Peyer's patch (tissue), 4 donors: ENCODE measurements around the gene B9D1. TPM values are rescaled to one million over a fixed set of nuclear protein-coding genes. Genes with fewer than 3 reads are reported as not detected.

Source experiments
- DNase-seq, 3 donors: peaks; one replicate each; pipeline ENCODE4 v3.0.0-alpha.2; 2017 to 2019
- H3K27ac ChIP-seq, 4 donors: fragments of 200-600 bp; sonication (generic); one replicate each; pipeline ENCODE4 v1.5.1; 2016 to 2019
- H3K27me3 ChIP-seq, 2 donors: fragments of 200-600 bp; sonication (generic); one replicate each; pipeline ENCODE4 v1.5.1; 2019
- H3K36me3 ChIP-seq, 3 donors: fragments of 200-600 bp; sonication (generic); one replicate each; pipeline ENCODE4 v1.5.1; 2016 to 2019
- H3K4me1 ChIP-seq, 4 donors: fragments of 200-600 bp; sonication (generic); one replicate each; pipeline ENCODE4 v1.5.1; 2016 to 2019
- H3K4me3 ChIP-seq, 4 donors: fragments of 200-600 bp; sonication (generic); 1 replicate in 3 of 4; 2 replicates in 1 of 4; pipeline ENCODE4 v1.5.1; 2016 to 2019; ENCODE audit warnings: mild to moderate bottlenecking in 1 of 4
- H3K9me3 ChIP-seq, 4 donors: fragments of 200-600 bp; sonication (generic); one replicate each; pipeline ENCODE4 v1.5.1; 2016 to 2019; ENCODE audit warnings: mild to moderate bottlenecking in 1 of 4
- CTCF ChIP-seq, 6 experiments: fragments of 450-650 bp in 4 of 6; fragments of 200-600 bp in 2 of 6; sonication (generic) in 1 of 6; IDR thresholded peaks; one replicate each; pipeline ENCODE4 v1.5.1; 2017 to 2019; ENCODE audit warnings: antibody characterized with exemption in 6 of 6, mild to moderate bottlenecking in 3 of 6, moderate library complexity in 1 of 6
- POLR2A ChIP-seq, 2 donors: fragments of 450-650 bp; IDR thresholded peaks; one replicate each; pipeline ENCODE4 v1.5.1; 2017; ENCODE audit warnings: antibody characterized with exemption in 2 of 2, mild to moderate bottlenecking in 2 of 2, moderate library complexity in 2 of 2
- total RNA-seq, 4 donors: library from RNA; depleted of rRNA; stranded (reverse); fragments of >200 nt; gene quantifications; one replicate each; pipeline ENCODE4 v1.1.0, GENCODE V29; 2016

B9D1 gene
- total RNA-seq, 4 donors from 2014 or later = 4.5 to 15.7 (median 5.6) TPM; not detected in 1

GRCh38 chr17:19369107-19369778, 6.7 kb upstream of the B9D1 start:
- no peaks in the 10 kb centered on the region for H3K9me3 ChIP-seq
- no peaks in the 10 kb centered on the region for H3K27me3 ChIP-seq
- H3K4me3 ChIP-seq = no peak overlapping the region
- H3K27ac ChIP-seq = peak overlapping the region in 2 of 4 donors; percentile 17 to 34
- H3K36me3 ChIP-seq = no peaks in the 10 kb centered on the region
- H3K4me1 ChIP-seq = peaks cover 0 to 18% (median 4%) of the 10 kb centered on the region in 4 donors
- TF ChIP-seq CTCF (IDR thresholded peaks at IDR 0.05) = no peak
- no peak for TF ChIP-seq POLR2A (IDR thresholded peaks at IDR 0.05)
- peak in 2 of 3 donors; percentile 76 to 81 for DNase-seq

DNA sequence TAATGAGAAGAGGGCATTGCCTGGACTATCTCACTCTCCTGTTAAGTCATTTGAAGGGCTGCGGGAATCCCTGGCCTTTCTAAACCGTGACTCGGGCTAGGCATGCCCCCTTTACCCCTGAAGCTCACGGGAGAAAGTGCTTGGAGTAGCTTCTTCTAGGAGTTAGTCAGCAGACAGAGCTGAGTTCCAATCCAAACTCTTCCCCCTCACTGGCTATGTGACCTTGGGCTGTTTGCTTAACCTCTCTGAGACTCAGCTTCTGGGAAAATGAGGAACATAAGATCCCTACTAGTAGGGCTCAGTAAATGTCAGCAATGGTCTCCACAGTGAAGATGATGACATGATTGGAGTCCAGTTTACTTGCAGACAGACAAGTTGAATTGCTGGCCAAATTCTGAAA, 5.7 kb upstream of the B9D1 start:
- no peak overlapping the region for H3K4me3 ChIP-seq
- no peak for TF ChIP-seq POLR2A (IDR thresholded peaks at IDR 0.05)
- no peak for TF ChIP-seq CTCF (IDR thresholded peaks at IDR 0.05)
- H3K27me3 ChIP-seq = no peaks in the 10 kb centered on the region
- no peaks in the 10 kb centered on the region for H3K9me3 ChIP-seq
- H3K36me3 ChIP-seq = no peaks in the 10 kb centered on the region
- DNase-seq = peak in 1 of 3 donors; percentile 5
- H3K4me1 ChIP-seq = peaks cover 0 to 18% (median 4%) of the 10 kb centered on the region in 4 donors
- no peak overlapping the region for H3K27ac ChIP-seq

DNA sequence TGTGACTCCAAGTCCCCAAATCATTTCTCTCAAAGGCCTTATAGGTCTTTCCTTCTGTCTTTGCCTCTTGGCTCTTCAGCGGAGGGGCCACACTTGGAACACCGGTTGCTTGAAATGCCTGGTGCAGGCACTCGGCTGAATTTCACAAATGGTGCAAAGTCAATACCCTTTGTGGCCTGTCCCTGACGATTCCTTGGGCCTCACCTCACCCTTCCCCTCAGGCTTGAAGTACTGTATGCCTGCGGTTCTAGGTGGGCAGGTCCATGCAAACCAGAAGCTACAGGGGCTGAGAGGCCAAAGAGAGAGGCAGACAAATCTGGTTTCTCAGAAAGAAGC, 4.1 kb upstream of the B9D1 start:
- no peaks in the 10 kb centered on the region for H3K27me3 ChIP-seq
- no peak overlapping the region for H3K4me3 ChIP-seq
- H3K27ac ChIP-seq = no peak overlapping the region
- H3K4me1 ChIP-seq = peaks cover 0 to 23% (median 6%) of the 10 kb centered on the region in 4 donors
- no peaks in the 10 kb centered on the region for H3K9me3 ChIP-seq
- no peaks in the 10 kb centered on the region for H3K36me3 ChIP-seq
- DNase-seq = no peak
- TF ChIP-seq CTCF (IDR thresholded peaks at IDR 0.05) (no peak), POLR2A (IDR thresholded peaks at IDR 0.05) (no peak)

- Histone ChIP-seq H3K27ac (no peak overlapping the region), H3K4me1 (peaks cover 0 to 17% (median 6%) of the 10 kb centered on the region in 4 donors), H3K4me3 (no peak overlapping the region), H3K27me3 (no peaks in the 10 kb centered on the region), H3K36me3 (no peaks in the 10 kb centered on the region), H3K9me3 (no peaks in the 10 kb centered on the region)
- no peak for TF ChIP-seq CTCF (IDR thresholded peaks at IDR 0.05)
- no peak for TF ChIP-seq POLR2A (IDR thresholded peaks at IDR 0.05)
- DNase-seq = peak in 2 of 3 donors; percentile 5 to 36
Measured at GRCh38 chr17:19365833-19366636, 3.5 kb upstream of the B9D1 start.

DNA sequence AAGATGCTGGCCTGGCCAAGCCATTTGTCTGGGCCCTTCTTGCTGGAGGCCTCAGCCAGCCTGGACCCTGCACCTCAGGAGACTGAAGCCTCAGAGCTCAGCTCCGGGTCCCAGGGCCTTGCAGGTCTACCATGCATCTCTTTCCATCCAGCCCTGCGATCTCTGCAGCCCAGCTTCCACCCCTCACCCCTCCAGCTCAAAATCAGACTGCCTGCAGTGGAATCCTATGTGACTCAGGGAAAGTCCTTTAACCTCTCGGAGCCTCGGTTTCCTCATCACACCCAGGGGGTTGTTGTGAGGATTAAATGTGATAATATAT, 2.9 kb upstream of the B9D1 start:
- TF ChIP-seq CTCF (IDR thresholded peaks at IDR 0.05) (no peak), POLR2A (IDR thresholded peaks at IDR 0.05) (no peak)
- no peaks in the 10 kb centered on the region for H3K27me3 ChIP-seq
- peaks cover 0 to 11% (median 5%) of the 10 kb centered on the region in 4 donors for H3K4me1 ChIP-seq
- H3K4me3 ChIP-seq = no peak overlapping the region
- peak in 2 of 3 donors; percentile 39 to 41 for DNase-seq
- H3K36me3 ChIP-seq = no peaks in the 10 kb centered on the region
- H3K9me3 ChIP-seq = no peaks in the 10 kb centered on the region
- H3K27ac ChIP-seq = no peak overlapping the region
